IMR-90 (cell line): ENCODE data around the gene PDGFA.

Source experiments
- CEBPB ChIP-seq: IDR thresholded peaks from 2 replicates; pipeline ENCODE4 v1.6.1; 2012; ENCODE audit warnings: low read depth, low read length, improper control_type of control experiment
- CTCF ChIP-seq: conservative IDR thresholded peaks from 2 replicates; pipeline ENCODE4 v1.5.1; 2012; ENCODE audit warnings: mild to moderate bottlenecking, low read depth, low read length, improper control_type of control experiment
- MAFK ChIP-seq: IDR thresholded peaks from 2 replicates; pipeline ENCODE4 v1.6.1; 2012; ENCODE audit warnings: low read depth, low read length, improper control_type of control experiment
- MXI1 ChIP-seq: IDR thresholded peaks from 2 replicates; pipeline ENCODE4 v1.6.1; 2012; ENCODE audit warnings: low read depth, mild to moderate bottlenecking, low read length, moderate library complexity, borderline replicate concordance
- POLR2A ChIP-seq: IDR thresholded peaks from 2 replicates; pipeline ENCODE4 v1.6.1; 2012; ENCODE audit warnings: mild to moderate bottlenecking, low read depth, low read length
- SMC3 ChIP-seq: fragments of 150-350 bp; IDR thresholded peaks from 2 replicates; pipeline ENCODE4 v1.6.1; 2016; ENCODE audit warnings: low read depth, mild to moderate bottlenecking, antibody characterized with exemption, low read length, moderate library complexity
- USF2 ChIP-seq: fragments of 150-350 bp; IDR thresholded peaks from 2 replicates; pipeline ENCODE4 v1.6.1; 2017; ENCODE audit warnings: mild to moderate bottlenecking, antibody characterized with exemption, low read length, low read depth

GRCh38 chr7:449324-450019 is 70.2 kb downstream of the PDGFA start:
- no peak for TF ChIP-seq CTCF
- TF ChIP-seq SMC3, result no peak
- no peak for TF ChIP-seq MAFK
- no peak for TF ChIP-seq POLR2A
- no peak for TF ChIP-seq MXI1
- TF ChIP-seq CEBPB, result no peak
- no peak for TF ChIP-seq USF2
